Activated gamma-delta T cell treated with Interleukin-2 at 50 U/mL for 16 hours (primary cell): ENCODE measurements around the gene ZSWIM8.

Experiments
- DNase-seq: peaks from one replicate; pipeline ENCODE4 v3.0.0-alpha.2; 2020

Gene ZSWIM8

GRCh38 chr10:73848821-73849489, 63.5 kb downstream of the ZSWIM8 start:
- DNase-seq: peak; percentile 94

GRCh38 chr10:73850211-73850610, 64.8 kb downstream of the ZSWIM8 start:
- DNase-seq: no peak

- no peak for DNase-seq
These were observed 65.6 kb downstream of the ZSWIM8 start for GRCh38 chr10:73850863-73851461.
